Liver (tissue), 9 donors: Measurements from ENCODE around the gene VPS11. TPM values are rescaled to one million over a fixed set of nuclear protein-coding genes. Genes with fewer than 3 reads are reported as not detected.
A peak's percentile ranks its signal among the peaks of the same experiment; 100 is the strongest.

Experiments used
- DNase-seq: peaks from one replicate; pipeline ENCODE4 v3.0.0-alpha.2; 2017; ENCODE audit warnings: low spot score
- H3K27ac ChIP-seq, 2 donors: one replicate each; pipeline ENCODE4 v1.7.0; 2013; ENCODE audit warnings: inconsistent platforms in 2 of 2, low read length in 2 of 2, control low read depth in 1 of 2, low read depth in 1 of 2, mild to moderate bottlenecking in 1 of 2
- H3K27me3 ChIP-seq, 4 donors: one replicate each; pipeline versions ENCODE4 v1.6.1 to v1.7.0; 2013; ENCODE audit warnings: low read length in 3 of 4, inconsistent platforms in 1 of 4, mild to moderate bottlenecking in 1 of 4, moderate library complexity in 1 of 4; ENCODE audit not compliant: control insufficient read depth in 4 of 4, insufficient read depth in 4 of 4
- H3K36me3 ChIP-seq, 4 donors: one replicate each; pipeline versions ENCODE4 v1.6.1 to v1.7.0; 2013; ENCODE audit warnings: low read length in 3 of 4, mild to moderate bottlenecking in 3 of 4, low read depth in 1 of 4, moderate library complexity in 1 of 4; ENCODE audit not compliant: control insufficient read depth in 4 of 4, insufficient read depth in 3 of 4
- H3K4me1 ChIP-seq, 4 donors: one replicate each; pipeline versions ENCODE4 v1.6.1 to v1.7.0; 2013; ENCODE audit warnings: low read length in 3 of 4, mild to moderate bottlenecking in 3 of 4, moderate library complexity in 1 of 4; ENCODE audit not compliant: control insufficient read depth in 4 of 4, insufficient read depth in 4 of 4
- H3K4me3 ChIP-seq, 3 donors: one replicate each; pipeline versions ENCODE4 v1.6.1 to v1.7.0; 2013; ENCODE audit warnings: low read length in 3 of 3, control low read depth in 1 of 3, low read depth in 1 of 3, mild to moderate bottlenecking in 1 of 3
- H3K9ac ChIP-seq, 2 donors: one replicate each; pipeline ENCODE4 v1.7.0; 2013; ENCODE audit warnings: low read length in 2 of 2, mild to moderate bottlenecking in 2 of 2, moderate library complexity in 2 of 2, control low read depth in 1 of 2, low read depth in 1 of 2
- H3K9me3 ChIP-seq, 4 donors: one replicate each; pipeline versions ENCODE4 v1.6.1 to v1.7.0; 2013; ENCODE audit warnings: low read length in 3 of 4; ENCODE audit not compliant: control insufficient read depth in 4 of 4
- ATF3 ChIP-seq: IDR thresholded peaks from 2 replicates; pipeline ENCODE4 v1.6.1; 2016; ENCODE audit warnings: antibody characterized with exemption
- EGR1 ChIP-seq, 2 donors: IDR thresholded peaks; 2 replicates each; pipeline ENCODE4 v1.6.1; 2016 to 2018; ENCODE audit warnings: antibody characterized with exemption in 2 of 2, low read depth in 2 of 2
- FOXA1 ChIP-seq: IDR thresholded peaks from 2 replicates; pipeline ENCODE4 v1.6.1; 2016; ENCODE audit warnings: antibody characterized with exemption
- GABPA ChIP-seq, 2 donors: IDR thresholded peaks in 1 of 2; conservative IDR thresholded peaks in 1 of 2; 2 replicates each; pipeline ENCODE4 v1.6.1; 2016; ENCODE audit warnings: antibody characterized with exemption in 2 of 2, mild to moderate bottlenecking in 1 of 2, moderate library complexity in 1 of 2
- HNF4A ChIP-seq, 2 donors: conservative IDR thresholded peaks; 2 replicates each; pipeline ENCODE4 v1.6.1; 2016; ENCODE audit warnings: antibody characterized with exemption in 2 of 2, mild to moderate bottlenecking in 2 of 2
- HNF4G ChIP-seq: IDR thresholded peaks from 2 replicates; pipeline ENCODE4 v1.6.1; 2016; ENCODE audit warnings: antibody characterized with exemption
- MAX ChIP-seq: IDR thresholded peaks from 2 replicates; pipeline ENCODE4 v1.6.1; 2016; ENCODE audit warnings: antibody characterized with exemption
- NR2F2 ChIP-seq: IDR thresholded peaks from 2 replicates; pipeline ENCODE4 v1.6.1; 2016; ENCODE audit warnings: antibody characterized with exemption
- RAD21 ChIP-seq, 2 donors: IDR thresholded peaks; 2 replicates each; pipeline ENCODE4 v1.6.1; 2016; ENCODE audit warnings: antibody characterized with exemption in 2 of 2, mild to moderate bottlenecking in 2 of 2
- REST ChIP-seq: IDR thresholded peaks from 2 replicates; pipeline ENCODE4 v1.6.1; 2016; ENCODE audit warnings: antibody characterized with exemption, mild to moderate bottlenecking
- RXRA ChIP-seq, 2 donors: IDR thresholded peaks; 2 replicates each; pipeline ENCODE4 v1.6.1; 2017 to 2018; ENCODE audit warnings: antibody characterized with exemption in 2 of 2, mild to moderate bottlenecking in 1 of 2
- SP1 ChIP-seq: IDR thresholded peaks from 2 replicates; pipeline ENCODE4 v1.6.1; 2018; ENCODE audit warnings: antibody characterized with exemption, mild to moderate bottlenecking
- YY1 ChIP-seq: IDR thresholded peaks from 2 replicates; pipeline ENCODE4 v1.6.1; 2016; ENCODE audit warnings: antibody characterized with exemption, mild to moderate bottlenecking
- ZBTB33 ChIP-seq: IDR thresholded peaks from 2 replicates; pipeline ENCODE4 v1.6.1; 2016; ENCODE audit warnings: antibody characterized with exemption
- WGBS: extraction: QIAGEN DNeasy Blood & Tissue Kit; methylation state at CpG from one replicate; pipeline ENCODE4 v1.1.7; 2013; 5-methylcytosine and 5-hydroxymethylcytosine counted together
- polyA plus RNA-seq, 2 donors: library from polyadenylated mRNA; stranded (reverse) in 1 of 2; unstranded in 1 of 2; fragments of 200-250 nt in 1 of 2; fragments of >200 nt in 1 of 2; fragmentation: Nextera tagmentation in 1 of 2; extraction: Ambion mirVana in 1 of 2; gene quantifications; one replicate each; pipeline versions ENCODE4 v1.2.1 to v1.2.3, GENCODE V29; 2013 to 2015
- total RNA-seq, 2 donors: library from RNA; depleted of rRNA; stranded (reverse); fragments of >200 nt; gene quantifications; one replicate each; pipeline ENCODE4 v1.2.3, GENCODE V29; 2014
- TF ChIP-seq, protein P1 (sequence below): fragments of 150-350 bp; IDR thresholded peaks from 2 replicates; pipeline ENCODE4 v1.5.1; 2017; ENCODE audit warnings: improper control_type of control experiment, low read depth, low read length; ENCODE audit not compliant: missing input control
- donor health status: healthy.
- donor health status: healthy.
- donor health status: healthy.
- donor health status: healthy.
- donor health status: healthy.

Gene VPS11
- total and polyA plus RNA-seq, 4 donors = 7.2 to 17.4 (median 12.2) TPM

DNA sequence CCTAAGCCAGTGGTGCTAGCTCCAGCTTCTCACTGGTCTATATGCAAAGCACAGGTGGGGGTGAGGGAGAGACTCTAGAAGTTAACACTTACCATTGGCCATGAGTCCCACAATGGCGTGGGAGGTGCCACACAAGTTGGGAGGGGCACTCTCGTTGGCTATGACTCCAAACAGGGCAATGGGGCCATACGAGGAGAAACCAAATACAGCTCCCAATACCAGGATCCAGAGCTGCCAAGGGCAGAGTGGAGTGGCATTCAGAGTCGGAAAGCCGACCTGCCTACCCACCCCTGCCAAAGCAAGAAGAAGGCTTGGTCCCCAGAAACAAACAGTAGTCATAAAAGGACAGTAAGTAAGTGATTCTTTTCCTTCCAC, 42.5 kb upstream of the VPS11 start:
- WGBS = 34% methylated on average over 5 of the region's 5 CpGs
- H3K36me3 ChIP-seq = peaks cover 5 to 18% (median 15%) of the 10 kb centered on the region in 4 donors
- peak overlapping the region in 1 of 2 donors; percentile 10 for H3K9ac ChIP-seq
- TF ChIP-seq MAX (no peak), NR2F2 (no peak), GABPA (IDR thresholded peaks at IDR 0.05 in 1 of 2, conservative IDR thresholded peaks at IDR 0.05 in 1 of 2) (no peak), ATF3 (no peak), ZBTB33 (no peak)
- TF ChIP-seq, protein P1, sequence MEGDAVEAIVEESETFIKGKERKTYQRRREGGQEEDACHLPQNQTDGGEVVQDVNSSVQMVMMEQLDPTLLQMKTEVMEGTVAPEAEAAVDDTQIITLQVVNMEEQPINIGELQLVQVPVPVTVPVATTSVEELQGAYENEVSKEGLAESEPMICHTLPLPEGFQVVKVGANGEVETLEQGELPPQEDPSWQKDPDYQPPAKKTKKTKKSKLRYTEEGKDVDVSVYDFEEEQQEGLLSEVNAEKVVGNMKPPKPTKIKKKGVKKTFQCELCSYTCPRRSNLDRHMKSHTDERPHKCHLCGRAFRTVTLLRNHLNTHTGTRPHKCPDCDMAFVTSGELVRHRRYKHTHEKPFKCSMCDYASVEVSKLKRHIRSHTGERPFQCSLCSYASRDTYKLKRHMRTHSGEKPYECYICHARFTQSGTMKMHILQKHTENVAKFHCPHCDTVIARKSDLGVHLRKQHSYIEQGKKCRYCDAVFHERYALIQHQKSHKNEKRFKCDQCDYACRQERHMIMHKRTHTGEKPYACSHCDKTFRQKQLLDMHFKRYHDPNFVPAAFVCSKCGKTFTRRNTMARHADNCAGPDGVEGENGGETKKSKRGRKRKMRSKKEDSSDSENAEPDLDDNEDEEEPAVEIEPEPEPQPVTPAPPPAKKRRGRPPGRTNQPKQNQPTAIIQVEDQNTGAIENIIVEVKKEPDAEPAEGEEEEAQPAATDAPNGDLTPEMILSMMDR = no peak
- peaks cover 19 to 88% (median 66%) of the 10 kb centered on the region in 4 donors for H3K4me1 ChIP-seq
- DNase-seq = no peak
- peak overlapping the region in 1 of 3 donors; percentile 6 for H3K4me3 ChIP-seq
- no peaks in the 10 kb centered on the region for H3K9me3 ChIP-seq
- H3K27me3 ChIP-seq = no peaks in the 10 kb centered on the region
- H3K27ac ChIP-seq = peak overlapping the region; percentile 92 to 97

- DNase-seq = no peak
- Histone ChIP-seq H3K27me3 (no peaks in the 10 kb centered on the region), H3K36me3 (peaks cover 5 to 18% (median 15%) of the 10 kb centered on the region in 4 donors), H3K4me3 (peak overlapping the region in 2 of 3 donors; percentile 67 to 86), H3K9me3 (no peaks in the 10 kb centered on the region), H3K27ac (peak overlapping the region; percentile 92 to 97), H3K9ac (peak overlapping the region; percentile 21 to 69), H3K4me1 (peaks cover 19 to 85% (median 63%) of the 10 kb centered on the region in 4 donors)
- TF ChIP-seq MAX (no peak), RXRA (IDR thresholded peaks at IDR 0.05) (no peak), SP1 (no peak), REST (no peak), RAD21 (IDR thresholded peaks at IDR 0.05) (no peak), YY1 (no peak), HNF4G (no peak), ZBTB33 (no peak), FOXA1 (no peak), HNF4A (conservative IDR thresholded peaks at IDR 0.05) (no peak), EGR1 (IDR thresholded peaks at IDR 0.05; ENCODE audit: low read depth in 2 of 2) (no peak), ATF3 (no peak)
- TF ChIP-seq, protein P1 = no peak
- 73% methylated on average over 5 of the region's 5 CpGs for WGBS
Observed at GRCh38 chr11:119025541-119025940, 42.1 kb upstream of the VPS11 start.
